ENCODE measurements around the gene TRIM8.

DNA sequence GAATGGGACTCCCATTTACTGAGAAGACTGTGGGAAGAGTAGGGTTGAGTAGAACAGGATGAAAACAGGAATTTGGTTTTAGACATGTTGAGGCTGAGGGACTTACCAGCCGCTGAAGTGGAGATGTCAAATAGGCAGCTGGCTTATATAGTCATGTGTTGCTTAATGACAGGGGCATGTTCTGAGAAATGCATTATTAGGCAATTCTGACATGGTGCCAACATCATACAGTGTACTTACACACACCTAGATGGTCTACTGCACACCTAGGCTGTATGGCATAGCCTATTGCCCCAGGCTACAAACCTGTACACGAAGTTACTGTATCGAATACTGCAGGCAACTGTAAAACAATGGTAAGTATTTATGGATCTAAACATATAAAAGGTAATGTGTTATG, 52.5 kb downstream of the TRIM8 start:
- TF ChIP-seq, protein P1, sequence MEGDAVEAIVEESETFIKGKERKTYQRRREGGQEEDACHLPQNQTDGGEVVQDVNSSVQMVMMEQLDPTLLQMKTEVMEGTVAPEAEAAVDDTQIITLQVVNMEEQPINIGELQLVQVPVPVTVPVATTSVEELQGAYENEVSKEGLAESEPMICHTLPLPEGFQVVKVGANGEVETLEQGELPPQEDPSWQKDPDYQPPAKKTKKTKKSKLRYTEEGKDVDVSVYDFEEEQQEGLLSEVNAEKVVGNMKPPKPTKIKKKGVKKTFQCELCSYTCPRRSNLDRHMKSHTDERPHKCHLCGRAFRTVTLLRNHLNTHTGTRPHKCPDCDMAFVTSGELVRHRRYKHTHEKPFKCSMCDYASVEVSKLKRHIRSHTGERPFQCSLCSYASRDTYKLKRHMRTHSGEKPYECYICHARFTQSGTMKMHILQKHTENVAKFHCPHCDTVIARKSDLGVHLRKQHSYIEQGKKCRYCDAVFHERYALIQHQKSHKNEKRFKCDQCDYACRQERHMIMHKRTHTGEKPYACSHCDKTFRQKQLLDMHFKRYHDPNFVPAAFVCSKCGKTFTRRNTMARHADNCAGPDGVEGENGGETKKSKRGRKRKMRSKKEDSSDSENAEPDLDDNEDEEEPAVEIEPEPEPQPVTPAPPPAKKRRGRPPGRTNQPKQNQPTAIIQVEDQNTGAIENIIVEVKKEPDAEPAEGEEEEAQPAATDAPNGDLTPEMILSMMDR (IDR thresholded peaks at IDR 0.05), result no peak
- no peak for TF ChIP-seq ZFX (IDR thresholded peaks at IDR 0.05; ENCODE audit: borderline replicate concordance)
